HG03432 (cell line): ENCODE results near the gene BID.
A peak's percentile ranks its signal among the peaks of the same experiment; 100 is the strongest.

Experiments used
- ATAC-seq: cut with Tn5 transposase; IDR thresholded peaks from one replicate; pipeline ENCODE4 v1.9.1; 2021; ENCODE audit warnings: mild to moderate bottlenecking, moderate library complexity; ENCODE audit not compliant: unreplicated experiment

BID gene

GRCh38 chr22:17803609-17804270 lies 29.5 kb upstream of the BID start:
- no peak for ATAC-seq

DNA sequence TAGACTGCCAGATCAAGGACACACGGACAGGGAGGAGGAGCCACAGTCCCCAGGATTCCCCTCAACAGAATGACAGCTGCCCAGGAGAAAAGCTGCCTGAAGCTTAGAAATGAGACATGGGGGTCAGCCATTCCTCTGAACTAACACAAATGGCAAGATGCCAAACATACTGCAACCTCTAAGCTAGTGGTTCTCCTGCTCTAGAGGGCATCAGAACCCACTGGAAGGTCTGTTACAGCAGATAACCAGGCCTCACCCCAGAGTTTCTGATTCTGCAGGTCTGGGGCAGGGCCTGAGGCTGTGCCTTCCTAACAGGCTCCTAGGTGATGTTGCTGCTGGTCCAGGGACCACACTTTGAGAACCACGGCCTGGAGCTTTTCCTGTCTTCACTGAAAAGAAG lies 28.6 kb upstream of the BID start:
- no peak for ATAC-seq

GRCh38 chr22:17802411-17802810 lies 28.1 kb upstream of the BID start:
- no peak for ATAC-seq

DNA sequence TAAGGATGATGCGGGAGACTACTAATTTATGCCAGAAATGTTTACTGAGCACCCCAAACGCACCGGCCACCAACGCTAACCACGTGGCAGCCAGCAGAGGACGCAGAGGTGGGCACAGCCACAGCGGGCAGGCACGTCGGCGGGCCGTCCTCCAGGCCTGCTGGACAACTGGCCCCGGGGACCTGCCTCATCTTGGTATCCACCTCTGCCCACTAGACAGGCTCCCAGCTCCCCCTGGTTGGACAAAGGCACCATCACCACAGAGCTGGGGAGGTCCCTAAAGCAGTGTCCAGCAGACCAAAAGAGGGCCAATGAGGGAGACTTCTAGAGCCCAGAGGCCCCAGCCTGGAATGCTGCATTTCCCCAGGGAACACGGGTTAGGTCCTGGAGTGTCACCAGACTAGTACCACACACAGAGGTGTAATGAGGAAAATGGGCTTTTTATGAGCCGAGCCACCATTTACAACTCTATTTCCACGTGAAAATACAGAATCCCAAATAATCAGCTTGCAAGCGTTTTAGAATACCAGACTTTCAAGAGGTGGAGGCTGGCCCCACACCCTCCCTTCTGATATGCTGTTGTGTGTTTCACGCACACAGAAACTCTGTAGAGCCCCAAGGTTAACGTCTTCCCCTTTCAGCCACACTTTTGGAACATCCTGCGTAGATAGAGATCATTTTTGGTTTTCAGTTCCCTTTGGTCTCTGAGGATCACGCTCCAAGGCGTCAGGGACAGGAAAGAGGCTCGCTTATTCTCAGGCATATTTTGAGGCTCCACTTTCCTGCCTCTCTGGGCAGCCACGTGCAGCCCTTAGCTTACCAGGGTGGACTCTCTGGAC lies 23.7 kb upstream of the BID start:
- ATAC-seq: peak; percentile 51

GRCh38 chr22:17796695-17797094 lies 22.4 kb upstream of the BID start:
- no peak for ATAC-seq

DNA sequence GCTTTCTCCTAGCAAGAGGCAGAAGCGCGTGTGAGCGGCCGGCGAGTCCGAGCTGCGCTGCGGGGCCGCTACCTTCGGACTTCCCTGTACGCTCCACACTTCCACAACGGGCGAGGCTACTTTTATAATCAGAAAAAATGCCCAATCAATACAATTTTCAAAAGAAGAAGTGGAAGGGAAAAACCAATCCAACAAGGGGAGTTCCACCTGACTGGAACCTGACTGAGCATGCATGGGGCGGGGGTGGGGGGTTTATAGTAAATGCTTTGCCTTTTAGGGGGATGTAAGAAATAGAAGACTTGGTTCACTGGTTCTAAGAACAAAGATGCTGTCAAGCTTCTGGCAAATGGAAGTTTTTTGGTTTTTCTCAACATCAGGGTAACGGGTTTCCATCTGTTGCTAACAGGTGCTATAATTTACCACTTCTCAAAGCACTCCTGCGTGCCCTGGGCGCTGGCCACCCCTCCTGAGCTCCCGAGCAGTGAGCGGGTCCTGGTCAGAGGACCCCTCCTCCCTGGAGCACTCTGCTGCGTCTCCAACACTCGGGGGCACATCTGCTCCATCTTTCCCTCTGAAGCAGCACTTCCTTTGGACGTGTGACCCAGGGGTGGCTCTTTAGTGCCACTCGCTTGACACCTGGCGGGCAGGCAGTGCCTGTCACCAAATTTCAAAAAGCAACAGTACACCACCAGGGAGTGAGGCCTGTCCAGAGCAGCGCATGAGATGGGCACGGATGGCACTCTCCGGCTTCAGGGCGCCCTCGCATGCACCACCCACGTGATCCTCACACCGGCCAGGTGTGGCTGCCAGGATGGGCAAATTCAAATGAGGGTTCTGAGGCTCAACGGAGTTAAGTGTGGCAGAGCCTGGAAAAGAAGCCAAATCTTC lies 21.6 kb upstream of the BID start:
- peak; percentile 20 for ATAC-seq

- no peak for ATAC-seq
These were observed 20.7 kb upstream of the BID start for GRCh38 chr22:17794726-17795542.

DNA sequence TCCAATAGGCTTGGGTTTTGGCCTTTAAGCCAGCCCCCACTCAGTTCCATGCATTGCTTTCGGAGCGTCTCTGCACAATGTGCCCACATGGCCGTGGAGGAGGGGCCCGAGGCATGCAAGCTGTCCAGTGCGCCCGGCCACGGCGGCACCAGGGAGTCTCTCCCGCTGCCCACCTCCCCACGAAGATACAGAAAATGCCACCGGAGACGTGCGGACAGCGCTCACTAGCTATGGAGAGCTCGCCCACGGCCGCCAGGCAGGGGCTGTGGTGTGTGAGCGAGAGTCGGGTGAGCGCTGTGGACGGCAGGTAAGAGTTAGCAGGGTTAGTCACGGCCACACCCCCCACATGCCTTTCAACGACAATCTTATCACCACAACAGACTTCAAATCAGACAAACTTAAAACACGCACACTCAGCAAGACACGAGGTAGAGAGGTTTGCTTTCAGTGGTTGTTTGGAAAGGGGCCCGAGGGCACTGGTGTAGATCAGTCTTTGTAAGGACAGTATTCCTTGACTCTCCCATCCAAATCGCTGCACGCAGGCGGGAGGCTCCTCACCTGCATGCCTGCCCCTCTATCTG lies 18.7 kb upstream of the BID start:
- no peak for ATAC-seq

DNA sequence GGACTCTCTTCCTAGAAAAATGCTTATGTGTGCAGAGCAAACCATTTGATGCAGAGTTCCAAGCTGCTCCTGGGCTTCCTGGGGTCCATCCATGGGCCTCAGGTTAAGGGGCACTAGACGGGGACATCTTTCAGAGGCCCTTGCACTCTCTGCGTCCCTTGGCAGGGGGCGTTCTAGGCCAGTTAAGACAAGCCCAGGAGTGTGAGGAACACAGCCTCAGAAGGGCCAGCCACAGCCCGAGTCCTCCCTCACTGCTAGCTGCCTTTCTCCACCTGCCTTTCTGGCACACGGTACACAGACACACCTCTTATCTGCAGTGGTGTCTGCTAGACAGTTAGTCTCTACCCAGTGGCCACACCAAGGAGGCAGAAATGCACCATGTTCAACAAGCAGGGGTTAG lies 18.0 kb upstream of the BID start:
- ATAC-seq: no peak

DNA sequence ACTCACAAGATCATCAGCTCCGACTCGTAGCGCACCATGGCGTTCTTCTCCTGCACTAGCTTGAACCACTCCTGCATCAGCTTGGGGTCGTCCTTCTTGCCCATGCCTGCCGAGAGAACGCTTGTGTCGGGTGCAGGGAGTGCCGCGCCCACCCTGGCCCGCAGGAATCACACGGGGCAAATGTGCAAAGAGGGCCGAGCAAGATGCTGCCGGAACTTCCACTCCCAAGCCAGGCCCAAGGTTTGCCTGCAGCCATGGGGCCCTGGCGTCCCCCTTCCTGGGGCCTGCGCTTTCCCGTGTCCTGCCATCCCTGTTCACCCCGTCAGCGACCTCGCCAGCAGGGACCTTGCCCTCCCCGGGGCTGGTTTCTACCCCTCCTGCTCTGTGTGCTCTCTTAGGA lies 16.9 kb upstream of the BID start:
- ATAC-seq: no peak

DNA sequence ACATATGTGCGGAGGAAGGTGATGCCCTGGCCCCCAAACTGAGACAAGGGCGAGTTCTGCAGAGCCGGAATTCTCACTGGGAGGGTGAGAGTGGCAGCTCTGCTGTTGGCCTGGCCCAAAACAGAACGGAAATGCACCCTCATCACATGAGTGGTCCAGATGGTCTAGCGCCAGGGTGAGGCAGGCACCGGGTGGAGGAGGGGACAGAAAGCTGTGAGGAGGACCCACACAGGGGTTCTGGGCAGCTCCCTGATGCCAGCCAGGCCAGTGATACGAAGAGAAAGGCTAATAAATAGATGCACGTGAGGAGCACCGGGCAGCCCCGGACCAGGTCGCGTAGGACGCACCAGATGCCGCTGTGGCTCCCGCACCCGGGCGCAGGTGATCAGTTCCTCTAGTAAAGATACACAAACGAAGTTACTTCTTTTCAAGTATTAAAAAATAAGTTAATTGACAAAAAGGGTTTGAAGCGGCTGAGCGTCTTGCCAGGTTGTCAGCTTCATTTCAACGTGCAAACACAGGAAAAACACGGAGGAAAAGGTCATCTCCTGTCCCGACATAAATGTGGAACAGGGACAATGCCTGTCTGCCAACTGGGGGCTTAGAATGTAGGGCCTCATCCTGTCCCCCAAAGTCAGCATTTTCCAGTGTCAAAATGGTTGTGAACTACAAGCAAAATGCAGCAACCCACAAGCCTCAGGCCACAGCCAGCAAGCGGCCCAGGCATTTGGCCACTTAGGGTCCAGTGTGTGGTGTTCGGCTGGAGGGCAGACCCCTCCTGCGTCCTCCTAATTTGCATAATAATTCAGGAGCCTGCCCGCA lies 15.3 kb upstream of the BID start:
- no peak for ATAC-seq

- ATAC-seq: no peak
These were observed 14.5 kb upstream of the BID start for GRCh38 chr22:17788528-17789378.

GRCh38 chr22:17787716-17788330 lies 13.6 kb upstream of the BID start:
- ATAC-seq: no peak

DNA sequence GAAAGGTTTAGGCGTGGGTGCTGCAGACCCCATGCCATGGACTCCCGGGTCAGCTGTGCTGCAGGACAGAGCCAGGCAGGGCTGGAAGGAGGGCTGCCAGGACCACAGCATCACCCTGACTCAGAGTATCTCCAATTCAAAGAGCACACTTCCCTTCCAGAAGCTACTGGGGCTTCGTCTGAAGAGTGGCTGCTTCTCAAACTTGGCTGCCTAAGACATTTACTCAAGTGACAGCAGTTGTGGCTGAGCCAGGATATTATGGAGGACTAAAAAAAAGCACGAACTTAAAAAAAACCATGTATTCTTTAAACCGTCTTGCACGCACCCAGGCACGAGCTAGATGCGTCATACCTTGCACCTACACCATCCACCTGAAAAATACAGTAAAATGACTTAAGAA lies 13.0 kb upstream of the BID start:
- no peak for ATAC-seq

GRCh38 chr22:17786435-17787161 lies 12.3 kb upstream of the BID start:
- no peak for ATAC-seq

GRCh38 chr22:17785185-17786184 lies 11.2 kb upstream of the BID start:
- no peak for ATAC-seq
